ENCODE results near the gene KHDC3L.
"Not testable (repeated sequence)": the region's sequence is repeated elsewhere in the genome, so short reads cannot be mapped to it uniquely, and the experiment has no call there.

DNA sequence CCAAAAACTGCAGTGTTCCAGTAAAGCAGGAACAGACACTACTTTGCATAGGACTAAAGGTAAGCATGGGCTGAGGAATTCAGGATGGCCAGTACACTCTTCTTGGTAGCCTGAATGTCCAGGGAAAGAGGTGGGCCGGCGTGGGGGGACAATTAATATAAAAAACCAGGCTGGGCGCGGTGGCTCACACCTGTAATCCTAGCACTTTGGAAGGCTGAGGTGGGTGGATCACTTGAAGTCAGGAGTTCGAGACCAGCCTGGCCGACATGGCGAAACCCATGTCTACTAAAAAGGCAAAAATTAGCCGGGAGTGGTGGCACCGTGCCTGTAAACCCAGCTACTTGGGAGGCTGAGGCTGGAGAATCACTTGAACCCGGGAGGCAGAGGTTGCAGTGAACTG, 19.1 kb downstream of the KHDC3L start:
- TF ChIP-seq, protein P1, sequence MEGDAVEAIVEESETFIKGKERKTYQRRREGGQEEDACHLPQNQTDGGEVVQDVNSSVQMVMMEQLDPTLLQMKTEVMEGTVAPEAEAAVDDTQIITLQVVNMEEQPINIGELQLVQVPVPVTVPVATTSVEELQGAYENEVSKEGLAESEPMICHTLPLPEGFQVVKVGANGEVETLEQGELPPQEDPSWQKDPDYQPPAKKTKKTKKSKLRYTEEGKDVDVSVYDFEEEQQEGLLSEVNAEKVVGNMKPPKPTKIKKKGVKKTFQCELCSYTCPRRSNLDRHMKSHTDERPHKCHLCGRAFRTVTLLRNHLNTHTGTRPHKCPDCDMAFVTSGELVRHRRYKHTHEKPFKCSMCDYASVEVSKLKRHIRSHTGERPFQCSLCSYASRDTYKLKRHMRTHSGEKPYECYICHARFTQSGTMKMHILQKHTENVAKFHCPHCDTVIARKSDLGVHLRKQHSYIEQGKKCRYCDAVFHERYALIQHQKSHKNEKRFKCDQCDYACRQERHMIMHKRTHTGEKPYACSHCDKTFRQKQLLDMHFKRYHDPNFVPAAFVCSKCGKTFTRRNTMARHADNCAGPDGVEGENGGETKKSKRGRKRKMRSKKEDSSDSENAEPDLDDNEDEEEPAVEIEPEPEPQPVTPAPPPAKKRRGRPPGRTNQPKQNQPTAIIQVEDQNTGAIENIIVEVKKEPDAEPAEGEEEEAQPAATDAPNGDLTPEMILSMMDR (conservative IDR thresholded peaks at IDR 0.05; ENCODE audit: low read length) = not testable (repeated sequence)
- TF ChIP-seq EZH2phosphoT487 (IDR thresholded peaks at IDR 0.05; ENCODE audit: borderline replicate concordance, low read depth, low read length) = not testable (repeated sequence)
